LNCAP (cell line): ENCODE results near the gene TEX53.

Experiments used
- CTCF ChIP-seq: fragments of 450-650 bp; IDR thresholded peaks from 2 replicates; pipeline ENCODE4 v1.5.1; 2017; ENCODE audit warnings: mild to moderate bottlenecking

The TEX53 gene

GRCh38 chr9:114633438-114634089 is 24.0 kb downstream of the TEX53 start:
- TF ChIP-seq CTCF, result no peak

GRCh38 chr9:114631166-114631565 is 26.4 kb downstream of the TEX53 start:
- no peak for TF ChIP-seq CTCF

- no peak for TF ChIP-seq CTCF
These were observed 28.0 kb downstream of the TEX53 start for GRCh38 chr9:114629563-114630090.

GRCh38 chr9:114627553-114627952 is 30.1 kb downstream of the TEX53 start:
- no peak for TF ChIP-seq CTCF

- no peak for TF ChIP-seq CTCF
These were observed 31.1 kb downstream of the TEX53 start for GRCh38 chr9:114626415-114627020.

GRCh38 chr9:114624677-114625076 is 32.9 kb downstream of the TEX53 start:
- no peak for TF ChIP-seq CTCF

GRCh38 chr9:114621975-114622609 is 35.5 kb downstream of the TEX53 start:
- no peak for TF ChIP-seq CTCF
